ENCODE results near the gene PARN.
"Not testable (repeated sequence)": the region's sequence is repeated elsewhere in the genome, so short reads cannot be mapped to it uniquely, and the experiment has no call there.

The PARN gene

DNA sequence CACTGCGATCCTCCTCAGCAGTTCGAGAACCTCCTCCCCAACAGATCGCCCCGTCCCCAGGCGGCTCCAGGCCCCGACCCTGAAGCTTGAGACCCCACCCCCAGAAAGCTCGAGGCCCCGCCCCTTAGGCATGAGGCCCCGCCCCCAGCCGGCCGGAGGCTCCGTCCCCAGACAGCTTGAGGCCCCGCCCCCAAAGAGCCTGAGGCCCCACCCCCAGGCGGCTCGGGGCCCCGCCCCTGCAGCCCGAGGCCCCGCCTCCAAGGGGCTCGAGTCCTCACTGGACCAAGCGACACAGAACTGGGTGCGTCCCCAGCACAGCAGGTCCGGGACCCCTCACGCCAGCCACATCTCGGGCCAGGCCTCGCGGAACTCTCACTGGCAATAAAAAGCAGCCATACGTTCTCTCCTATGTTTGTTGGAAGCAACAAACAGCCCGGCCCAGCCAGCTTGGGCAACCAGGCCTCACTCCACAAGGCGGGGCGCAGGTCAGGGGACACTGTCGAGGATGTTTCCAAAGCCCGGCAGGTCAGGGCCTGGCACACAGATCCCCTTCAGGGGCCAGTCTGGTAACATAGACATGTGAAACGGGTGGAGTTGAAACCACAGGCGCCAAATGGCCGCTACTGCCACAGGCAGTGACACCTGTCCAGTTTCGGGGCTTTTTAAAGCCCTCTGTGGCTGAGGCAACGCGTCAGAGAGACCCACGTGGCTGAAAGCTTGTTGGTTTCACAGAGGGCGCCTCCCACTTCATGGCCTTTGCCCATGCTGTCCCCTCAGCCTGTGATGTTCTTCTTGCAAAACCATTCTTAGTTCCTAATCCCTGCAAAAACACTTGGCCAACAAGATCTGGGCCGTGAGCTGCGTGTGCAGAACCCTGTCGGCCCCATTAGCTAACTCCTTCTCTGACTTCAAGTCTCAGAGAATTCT, 224.2 kb downstream of the PARN start:
- FAIRE-seq = peak; percentile 95
- DNase-seq (ENCODE audit: insufficient read length, low spot score) = peak; percentile 53
- TF ChIP-seq TAF1 (IDR thresholded peaks at IDR 0.05; ENCODE audit: low read depth, low read length) = no peak
- TF ChIP-seq POLR2AphosphoS5 (IDR thresholded peaks at IDR 0.05; ENCODE audit: low read depth, low read length) = no peak
- no peak for TF ChIP-seq POLR2A (IDR thresholded peaks at IDR 0.05; ENCODE audit: low read depth, low read length)
- TF ChIP-seq POU2F2 (IDR thresholded peaks at IDR 0.05; ENCODE audit: low read depth, low read length) = no peak
- TF ChIP-seq PAX5 (IDR thresholded peaks at IDR 0.05; ENCODE audit: insufficient read depth, low read length, severe bottlenecking) = no peak
- no peak for TF ChIP-seq SPI1 (IDR thresholded peaks at IDR 0.05; ENCODE audit: low read depth, low read length)

DNA sequence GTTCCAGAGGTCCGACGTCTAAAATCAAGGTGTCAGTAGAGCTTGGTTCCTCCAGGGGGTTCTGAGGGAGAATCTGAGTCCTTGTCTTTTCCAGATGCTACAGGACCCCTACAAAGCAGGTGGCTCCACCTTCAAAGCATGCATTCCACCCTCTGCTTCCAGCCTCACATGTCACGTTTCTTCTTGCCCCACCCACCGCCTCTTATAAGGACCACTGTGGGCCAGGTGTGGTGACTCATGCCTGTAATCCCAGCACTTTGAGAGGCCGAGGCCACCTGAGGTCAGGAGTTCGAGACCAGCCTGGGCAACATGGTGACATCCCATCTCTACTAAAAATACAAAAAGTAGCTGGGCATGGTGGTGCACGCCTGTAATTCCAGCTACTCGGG, 227.1 kb downstream of the PARN start:
- not testable (repeated sequence) for DNase-seq (ENCODE audit: insufficient read length, low spot score); FAIRE-seq

DNA sequence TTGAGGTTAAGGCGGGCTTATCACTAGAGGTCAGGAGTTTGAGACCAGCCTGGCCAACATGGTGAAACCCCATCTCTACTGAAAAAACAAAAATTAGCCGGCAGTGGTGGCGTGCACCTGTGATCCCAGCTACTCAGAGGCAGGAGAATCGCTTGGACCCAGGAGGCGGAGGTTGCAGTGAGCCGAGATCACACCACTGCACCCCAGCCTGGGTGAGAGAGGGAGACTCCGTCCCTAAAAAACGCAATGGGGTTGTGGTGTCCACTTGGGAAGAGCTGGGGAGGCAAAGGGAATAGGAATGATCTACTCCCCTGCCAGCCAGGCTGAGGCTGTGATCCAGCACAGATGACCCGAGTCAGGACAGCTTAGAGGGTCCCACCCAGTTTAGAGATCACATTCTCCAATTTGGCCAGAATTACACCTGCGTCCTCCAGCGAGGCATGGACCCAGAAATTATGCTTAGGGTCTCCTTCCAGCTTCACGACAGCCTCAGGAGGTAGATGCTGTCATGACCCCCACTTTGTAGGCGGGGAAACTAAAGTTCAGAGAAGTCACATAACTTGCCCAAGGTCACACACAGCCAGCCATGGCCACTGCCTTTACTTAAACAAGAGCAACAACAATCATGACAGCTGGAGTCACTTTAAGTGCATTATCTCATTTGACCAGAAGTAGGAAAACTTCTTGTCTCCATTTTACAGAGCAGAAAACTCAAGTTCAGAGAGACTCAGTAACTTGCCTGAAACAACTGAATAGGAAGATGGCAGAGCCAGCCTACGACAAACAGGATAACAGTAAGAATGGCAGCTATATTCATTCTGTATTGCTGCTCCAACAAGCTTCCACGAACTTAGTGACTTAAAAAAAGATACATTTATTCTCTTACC, 227.7 kb downstream of the PARN start:
- not testable (repeated sequence) for DNase-seq (ENCODE audit: insufficient read length, low spot score)

DNA sequence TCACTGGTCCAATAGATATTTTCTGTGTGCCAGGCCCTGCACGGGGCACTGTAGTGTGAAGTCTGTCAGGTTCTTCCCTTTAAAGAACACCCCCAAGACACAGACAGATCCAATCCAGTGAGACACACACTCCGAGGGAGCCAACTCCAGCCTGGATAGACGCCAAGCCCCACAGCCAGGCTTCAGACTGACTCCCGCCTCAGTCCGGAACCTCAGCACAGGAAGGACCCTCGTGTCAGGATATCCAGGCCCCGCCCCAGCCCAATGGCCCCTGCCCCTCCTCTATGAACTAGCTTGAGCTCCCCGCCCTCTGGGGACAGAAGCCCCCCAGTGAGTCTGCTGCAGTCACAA, 228.4 kb downstream of the PARN start:
- not testable (repeated sequence) for DNase-seq (ENCODE audit: insufficient read length, low spot score); FAIRE-seq

More for the DNA sequence above, 227.7 kb downstream of the PARN start:
- FAIRE-seq = not testable (repeated sequence)

DNA sequence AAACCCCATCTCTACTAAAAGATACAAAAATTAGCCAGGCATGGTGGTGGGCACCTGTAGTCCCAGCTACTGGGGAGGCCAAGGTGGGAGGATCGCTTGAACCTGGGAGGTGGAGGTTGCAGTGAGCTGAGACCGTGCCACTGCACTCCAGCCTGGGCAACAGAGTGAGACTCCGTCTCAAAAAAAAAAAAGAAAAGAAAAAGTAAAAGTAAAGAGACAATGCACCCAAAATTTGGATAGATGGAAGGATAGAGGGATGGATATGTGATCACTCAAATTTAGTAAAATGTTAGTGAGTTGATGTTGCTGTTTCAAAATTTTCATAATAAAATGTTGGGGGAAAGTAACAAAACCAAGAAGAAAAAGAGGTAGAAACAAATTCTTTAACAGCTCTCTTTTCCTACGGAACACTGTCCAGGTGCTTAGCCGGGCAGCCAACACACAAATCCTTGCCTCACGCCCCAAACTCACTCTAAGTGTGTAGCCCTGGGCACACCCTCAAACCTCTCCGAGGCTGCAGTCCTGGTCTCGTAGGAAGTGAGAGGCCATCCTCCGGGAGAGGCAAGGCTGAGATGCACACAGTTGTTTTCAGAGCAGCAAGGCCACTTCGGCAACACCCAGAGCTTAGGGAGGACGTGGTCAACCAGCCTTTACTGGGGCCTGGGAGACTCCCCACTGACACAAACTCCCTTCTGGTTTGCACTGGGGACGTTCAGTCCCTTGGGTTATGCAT, 228.9 kb downstream of the PARN start:
- not testable (repeated sequence) for FAIRE-seq

DNA sequence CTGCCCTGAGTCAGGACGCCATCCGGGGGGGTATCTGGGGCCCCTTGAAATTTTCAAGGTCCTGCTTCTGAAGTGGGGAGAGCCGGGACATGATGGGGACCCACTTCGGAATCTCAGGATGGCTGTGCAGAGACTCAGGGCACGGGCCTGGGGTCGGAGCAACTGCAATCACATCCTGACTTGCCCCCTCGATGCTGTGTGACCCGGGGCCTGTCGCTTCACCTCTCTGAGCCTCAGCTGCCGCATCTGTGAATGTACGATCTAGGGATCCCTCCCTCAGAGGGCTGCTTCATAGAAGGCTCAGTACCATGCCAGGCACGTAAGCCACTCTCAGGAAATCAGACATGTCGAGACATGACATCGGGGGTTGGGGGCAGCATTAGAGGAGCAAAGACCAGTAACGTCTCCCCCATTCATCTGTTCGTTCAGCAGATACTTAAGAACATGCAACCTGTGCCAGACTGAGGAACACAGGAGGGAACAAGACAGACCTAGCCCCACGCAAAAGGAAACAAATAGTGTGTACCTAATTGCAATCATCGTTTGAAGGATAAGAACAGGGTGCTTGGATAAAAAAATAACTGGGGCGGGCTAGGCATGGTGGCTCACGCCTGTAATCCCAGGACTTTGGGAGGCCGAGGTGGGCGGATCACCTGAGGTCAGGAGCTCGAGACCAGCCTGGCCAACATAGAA, 229.6 kb downstream of the PARN start:
- no peak for FAIRE-seq
- DNase-seq (ENCODE audit: insufficient read length, low spot score) = no peak
- no peak for TF ChIP-seq POU2F2 (IDR thresholded peaks at IDR 0.05; ENCODE audit: low read depth, low read length)
- no peak for TF ChIP-seq POLR2AphosphoS5 (IDR thresholded peaks at IDR 0.05; ENCODE audit: low read depth, low read length)
- TF ChIP-seq PAX5 (IDR thresholded peaks at IDR 0.05; ENCODE audit: insufficient read depth, low read length, severe bottlenecking) = no peak
- no peak for TF ChIP-seq TAF1 (IDR thresholded peaks at IDR 0.05; ENCODE audit: low read depth, low read length)
- TF ChIP-seq POLR2A (IDR thresholded peaks at IDR 0.05; ENCODE audit: low read depth, low read length) = no peak
- TF ChIP-seq SPI1 (IDR thresholded peaks at IDR 0.05; ENCODE audit: low read depth, low read length) = no peak

More for the DNA sequence above, 228.9 kb downstream of the PARN start:
- DNase-seq (ENCODE audit: insufficient read length, low spot score) = not testable (repeated sequence)

DNA sequence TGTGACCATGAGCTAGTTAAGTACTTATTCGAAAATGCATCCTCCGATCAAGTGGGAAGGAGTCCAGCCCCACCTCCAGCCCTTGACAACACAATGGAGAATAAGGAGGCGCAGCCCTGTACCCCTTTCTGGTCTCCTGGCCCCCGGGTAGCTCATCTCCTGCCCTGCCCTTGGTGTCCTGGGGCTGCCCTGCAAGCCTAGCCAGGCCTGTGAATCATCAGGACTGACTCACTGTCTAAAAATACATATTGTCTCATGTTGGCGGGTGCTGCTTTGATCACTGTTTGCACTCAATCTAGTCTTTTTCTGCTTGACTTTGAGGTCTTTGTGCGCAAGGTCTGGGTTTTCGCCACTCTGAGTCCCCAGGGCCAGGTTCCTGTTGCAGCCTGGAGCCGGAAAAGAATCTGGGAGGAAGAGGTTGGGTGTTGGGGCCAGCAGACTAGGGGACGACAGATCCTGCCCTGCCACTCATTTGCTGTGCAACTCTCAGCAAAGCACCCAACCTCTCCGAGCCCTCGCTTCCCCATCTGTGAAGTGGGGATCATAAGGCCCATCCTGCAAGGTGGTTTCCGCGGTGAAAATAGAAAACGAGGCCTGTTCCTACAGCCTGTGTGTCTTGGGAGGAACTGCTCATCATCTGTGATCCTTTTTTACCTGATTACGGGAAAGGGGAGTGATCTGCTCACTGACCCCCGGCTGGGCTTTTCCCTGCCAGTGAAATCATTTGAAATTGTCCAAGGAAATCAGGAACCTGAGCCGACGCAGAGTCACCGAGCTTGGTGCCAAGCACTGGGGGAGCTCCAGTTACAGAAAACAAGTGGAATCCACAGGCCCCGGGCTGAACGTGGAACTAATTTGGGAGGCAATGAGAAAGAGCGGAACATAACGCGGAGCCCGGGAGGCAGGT, 230.4 kb downstream of the PARN start:
- DNase-seq (ENCODE audit: insufficient read length, low spot score) = no peak
- TF ChIP-seq POLR2AphosphoS5 (IDR thresholded peaks at IDR 0.05; ENCODE audit: low read depth, low read length) (no peak), POU2F2 (IDR thresholded peaks at IDR 0.05; ENCODE audit: low read depth, low read length) (no peak), SPI1 (IDR thresholded peaks at IDR 0.05; ENCODE audit: low read depth, low read length) (0 out of 2 replicates have a peak, but pooled peaks have one; percentile 12), POLR2A (IDR thresholded peaks at IDR 0.05; ENCODE audit: low read depth, low read length) (no peak), TAF1 (IDR thresholded peaks at IDR 0.05; ENCODE audit: low read depth, low read length) (no peak), PAX5 (IDR thresholded peaks at IDR 0.05; ENCODE audit: insufficient read depth, low read length, severe bottlenecking) (no peak)
- peak; percentile 26 for FAIRE-seq

DNA sequence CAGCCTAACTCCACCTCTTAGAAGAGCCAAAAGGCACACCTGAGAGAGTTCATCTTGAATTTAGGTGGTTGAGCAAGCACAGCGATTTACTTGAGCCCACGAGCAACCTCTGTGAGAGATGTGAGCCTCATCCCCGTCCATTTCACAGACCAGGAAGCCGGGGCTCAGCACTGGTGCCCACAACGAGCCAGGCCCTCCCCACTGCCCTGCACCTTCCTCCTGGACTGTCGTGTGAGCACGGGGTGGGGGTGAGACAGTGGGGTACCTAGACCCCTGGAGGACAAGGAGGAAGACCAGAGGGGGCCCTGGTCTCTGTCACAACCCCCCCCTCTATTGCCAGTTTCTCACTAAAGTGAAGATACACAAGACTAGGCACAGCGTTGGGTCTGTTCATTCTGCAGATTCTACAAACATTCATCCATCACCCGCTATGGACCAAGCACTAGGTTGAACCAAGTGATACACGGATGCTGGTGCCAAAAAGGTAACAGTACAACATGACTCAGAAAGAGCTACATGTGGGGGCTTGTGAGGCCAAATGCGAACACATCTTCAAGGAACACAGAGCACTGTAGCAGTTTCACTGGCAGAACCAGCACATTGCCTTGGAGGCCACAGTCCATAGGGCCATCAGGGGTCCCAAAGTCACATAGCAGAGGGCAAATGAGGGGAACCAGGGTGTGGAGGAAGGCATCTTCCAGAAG, 231.9 kb downstream of the PARN start:
- FAIRE-seq (no peak), DNase-seq (ENCODE audit: insufficient read length, low spot score) (no peak)
- TF ChIP-seq TAF1 (IDR thresholded peaks at IDR 0.05; ENCODE audit: low read depth, low read length) = no peak
- TF ChIP-seq POLR2AphosphoS5 (IDR thresholded peaks at IDR 0.05; ENCODE audit: low read depth, low read length) = no peak

DNA sequence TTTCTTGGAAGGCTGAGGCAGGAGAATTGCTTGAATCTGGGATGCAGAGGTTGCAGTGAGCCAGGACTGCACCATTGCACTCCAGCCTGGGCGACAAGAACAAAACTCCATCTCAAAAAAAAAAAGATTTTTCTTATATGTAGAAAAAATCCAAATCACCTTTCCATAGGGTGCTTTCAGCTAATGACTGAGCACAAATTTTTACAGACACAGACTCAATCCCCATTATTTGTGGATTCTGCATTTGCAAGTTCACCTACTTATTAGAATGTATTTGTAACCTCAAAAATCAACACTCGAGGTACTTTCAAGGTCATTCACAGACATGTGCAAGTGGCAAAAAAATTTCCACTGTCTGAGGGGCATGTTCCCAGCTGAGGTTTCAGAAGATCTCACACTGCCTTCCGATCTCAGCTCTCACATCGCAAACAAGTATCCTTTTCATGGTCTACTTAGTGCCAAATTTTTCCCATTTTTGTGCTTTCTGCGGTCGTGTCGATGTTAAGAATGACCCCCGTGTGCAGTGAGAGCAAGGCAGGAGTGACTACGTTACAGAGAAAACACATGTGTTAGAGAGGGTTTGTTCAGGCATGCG, 234.3 kb downstream of the PARN start:
- not testable (repeated sequence) for FAIRE-seq; DNase-seq (ENCODE audit: insufficient read length, low spot score)
